Astrocyte (in vitro differentiated cells and primary cell): ENCODE results near the gene SCAI. TPM values are rescaled to one million over a fixed set of nuclear protein-coding genes. Genes with fewer than 3 reads are reported as not detected.

Experiments
- DNase-seq: peaks from one replicate; pipeline ENCODE4 v3.0.0-alpha.2; 2010; ENCODE audit warnings: low read depth
- FAIRE-seq: peaks from 2 replicates; lab custom pipeline; 2011; peaks lifted over from hg19 to GRCh38; lab: Jason Lieb, UNC
- H2AFZ ChIP-seq: 2 replicates; pipeline ENCODE4 v1.6.0; 2012; ENCODE audit warnings: low read depth, low read length, inconsistent platforms
- H3K27ac ChIP-seq: 2 replicates; pipeline ENCODE4 v1.5.1; 2011; ENCODE audit warnings: low read depth, low read length, inconsistent platforms
- H3K27me3 ChIP-seq: 2 replicates; pipeline ENCODE4 v1.6.0; 2011; ENCODE audit warnings: low read length, inconsistent platforms; ENCODE audit not compliant: insufficient read depth
- H3K36me3 ChIP-seq: 2 replicates; pipeline ENCODE4 v1.5.1; 2011; ENCODE audit warnings: low read length, inconsistent platforms; ENCODE audit not compliant: insufficient read depth
- H3K4me1 ChIP-seq: 2 replicates; pipeline ENCODE4 v1.5.1; 2011; ENCODE audit warnings: low read length, inconsistent platforms; ENCODE audit not compliant: insufficient read depth
- H3K4me2 ChIP-seq: 2 replicates; pipeline ENCODE4 v1.6.0; 2012; ENCODE audit warnings: low read length, inconsistent platforms
- H3K4me3 ChIP-seq: 2 replicates; pipeline ENCODE4 v1.5.1; 2011; ENCODE audit warnings: low read depth, mild to moderate bottlenecking, low read length, inconsistent platforms; ENCODE audit not compliant: insufficient read depth
- H3K79me2 ChIP-seq: 2 replicates; pipeline ENCODE4 v1.6.0; 2012; ENCODE audit warnings: mild to moderate bottlenecking, low read length, inconsistent platforms; ENCODE audit not compliant: insufficient read depth
- H3K9ac ChIP-seq: 2 replicates; pipeline ENCODE4 v1.6.0; 2012; ENCODE audit warnings: mild to moderate bottlenecking, low read length, inconsistent platforms
- H3K9me3 ChIP-seq: 2 replicates; pipeline ENCODE4 v1.5.1; 2012; ENCODE audit warnings: low read depth, mild to moderate bottlenecking, low read length, inconsistent platforms; ENCODE audit not compliant: insufficient read depth
- H4K20me1 ChIP-seq: 2 replicates; pipeline ENCODE4 v1.6.0; 2012; ENCODE audit warnings: low read length, inconsistent platforms; ENCODE audit not compliant: insufficient read depth
- H3K27ac Mint-ChIP-seq: one replicate; pipeline ENCODE4 v1.8.0; 2021; ENCODE audit warnings: mild to moderate bottlenecking, mixed read lengths; ENCODE audit not compliant: unreplicated experiment
- H3K27me3 Mint-ChIP-seq: one replicate; pipeline ENCODE4 v1.8.0; 2021; ENCODE audit warnings: low read depth, mixed read lengths; ENCODE audit not compliant: unreplicated experiment
- H3K36me3 Mint-ChIP-seq: one replicate; pipeline ENCODE4 v1.8.0; 2021; ENCODE audit warnings: low read depth, mixed read lengths; ENCODE audit not compliant: unreplicated experiment
- H3K4me1 Mint-ChIP-seq: one replicate; pipeline ENCODE4 v1.8.0; 2021; ENCODE audit warnings: low read depth, mixed read lengths; ENCODE audit not compliant: unreplicated experiment
- H3K4me3 Mint-ChIP-seq: one replicate; pipeline ENCODE4 v1.8.0; 2021; ENCODE audit warnings: mild to moderate bottlenecking, moderate library complexity, mixed read lengths; ENCODE audit not compliant: unreplicated experiment
- H3K9me3 Mint-ChIP-seq: one replicate; pipeline ENCODE4 v1.8.0; 2021; ENCODE audit warnings: mild to moderate bottlenecking, mixed read lengths; ENCODE audit not compliant: unreplicated experiment
- CTCF ChIP-seq: IDR thresholded peaks from 2 replicates; pipeline ENCODE4 v1.5.1; 2011; ENCODE audit warnings: low read depth, mild to moderate bottlenecking, inconsistent platforms, low read length, moderate library complexity; ENCODE audit not compliant: insufficient read depth
- EZH2 ChIP-seq: IDR thresholded peaks from 2 replicates; pipeline ENCODE4 v1.6.1; 2012; ENCODE audit warnings: mild to moderate bottlenecking, low read length, inconsistent platforms; ENCODE audit not compliant: insufficient read depth
- total RNA-seq: library from RNA; stranded (reverse); gene quantifications from 2 replicates; pipeline ENCODE4 v1.2.1, GENCODE V29; 2021

The SCAI gene
- total RNA-seq, 1 donor from 2014 or later, result 6.8 TPM

- no peaks in the 10 kb centered on the region for H4K20me1 ChIP-seq
Measured at GRCh38 chr9:125038166-125038565, 105.2 kb downstream of the SCAI start.

GRCh38 chr9:125028041-125028440 is 115.3 kb downstream of the SCAI start:
- no peaks in the 10 kb centered on the region for H3K9me3 ChIP-seq
- H4K20me1 ChIP-seq, result no peaks in the 10 kb centered on the region
- FAIRE-seq (no peak), DNase-seq (no peak)
- H3K4me3 ChIP-seq, result no peak overlapping the region
- no peak overlapping the region for H3K27ac ChIP-seq
- no peak overlapping the region for H3K4me2 ChIP-seq
- no peaks in the 10 kb centered on the region for H3K4me1 Mint-ChIP-seq
- H3K4me3 Mint-ChIP-seq, result no peak overlapping the region
- no peaks in the 10 kb centered on the region for H3K4me1 ChIP-seq
- peaks cover 8% of the 10 kb centered on the region for H3K36me3 Mint-ChIP-seq
- H3K79me2 ChIP-seq, result no peaks in the 10 kb centered on the region
- no peaks in the 10 kb centered on the region for H3K27me3 Mint-ChIP-seq
- TF ChIP-seq EZH2, result no peak
- TF ChIP-seq CTCF, result no peak
- no peaks in the 10 kb centered on the region for H3K27me3 ChIP-seq
- peaks cover 3% of the 10 kb centered on the region for H3K36me3 ChIP-seq
- no peak overlapping the region for H3K27ac Mint-ChIP-seq
- no peaks in the 10 kb centered on the region for H3K9me3 Mint-ChIP-seq
- H3K9ac ChIP-seq, result no peak overlapping the region
- no peak overlapping the region for H2AFZ ChIP-seq

More at GRCh38 chr9:125038166-125038565, 105.2 kb downstream of the SCAI start:
- H3K27ac ChIP-seq, result no peak overlapping the region
- H3K4me1 Mint-ChIP-seq, result no peaks in the 10 kb centered on the region
- no peak overlapping the region for H3K4me3 Mint-ChIP-seq
- TF ChIP-seq EZH2 (no peak), CTCF (no peak)
- no peaks in the 10 kb centered on the region for H3K9me3 Mint-ChIP-seq
- no peaks in the 10 kb centered on the region for H3K9me3 ChIP-seq
- no peak for DNase-seq
- no peak overlapping the region for H2AFZ ChIP-seq
- no peaks in the 10 kb centered on the region for H3K79me2 ChIP-seq
- H3K27ac Mint-ChIP-seq, result no peak overlapping the region
- no peaks in the 10 kb centered on the region for H3K27me3 ChIP-seq
- H3K4me3 ChIP-seq, result no peak overlapping the region
- H3K9ac ChIP-seq, result no peak overlapping the region
- no peaks in the 10 kb centered on the region for H3K27me3 Mint-ChIP-seq
- no peaks in the 10 kb centered on the region for H3K36me3 ChIP-seq
- no peaks in the 10 kb centered on the region for H3K4me1 ChIP-seq
- FAIRE-seq, result no peak
- no peaks in the 10 kb centered on the region for H3K36me3 Mint-ChIP-seq
- no peak overlapping the region for H3K4me2 ChIP-seq

- Mint-ChIP-seq H3K4me1 (no peaks in the 10 kb centered on the region), H3K4me3 (no peak overlapping the region), H3K36me3 (peaks cover 8% of the 10 kb centered on the region), H3K27me3 (no peaks in the 10 kb centered on the region), H3K27ac (no peak overlapping the region), H3K9me3 (no peaks in the 10 kb centered on the region)
- no peaks in the 10 kb centered on the region for H3K79me2 ChIP-seq
- H3K36me3 ChIP-seq, result peaks cover 3% of the 10 kb centered on the region
- FAIRE-seq (no peak), DNase-seq (no peak)
- H3K4me2 ChIP-seq, result no peak overlapping the region
- H3K27me3 ChIP-seq, result no peaks in the 10 kb centered on the region
- no peak for TF ChIP-seq EZH2
- TF ChIP-seq CTCF, result no peak
- H3K4me1 ChIP-seq, result no peaks in the 10 kb centered on the region
- no peak overlapping the region for H3K27ac ChIP-seq
- no peak overlapping the region for H3K4me3 ChIP-seq
- no peak overlapping the region for H2AFZ ChIP-seq
- H3K9ac ChIP-seq, result no peak overlapping the region
- no peaks in the 10 kb centered on the region for H4K20me1 ChIP-seq
- H3K9me3 ChIP-seq, result no peaks in the 10 kb centered on the region
Measured at GRCh38 chr9:125024917-125025316, 118.4 kb downstream of the SCAI start.
